Keratinocyte (primary cell): ENCODE results near the gene C4orf51.

Source experiments
- CTCF ChIP-seq, 3 experiments: IDR thresholded peaks in 1 of 3; conservative IDR thresholded peaks in 1 of 3; optimal IDR thresholded peaks in 1 of 3; 2 replicates in 2 of 3; 3 replicates in 1 of 3; pipeline versions ENCODE3 to v1.5.1; 2011; ENCODE audit warnings: low read length in 3 of 3, mild to moderate bottlenecking in 3 of 3, moderate library complexity in 2 of 3, control low read depth in 1 of 3, inconsistent platforms in 1 of 3; ENCODE audit not compliant: insufficient read depth in 2 of 3; ENCODE audit errors: extremely low read depth in 1 of 3
- EZH2 ChIP-seq: IDR thresholded peaks from one replicate; pipeline ENCODE4 v1.6.1; 2012; ENCODE audit warnings: inconsistent platforms, mild to moderate bottlenecking, low read length, moderate library complexity

- TF ChIP-seq EZH2 (no peak), CTCF (optimal IDR thresholded peaks at IDR 0.05 in 1 of 3, IDR thresholded peaks at IDR 0.05 in 1 of 3, conservative IDR thresholded peaks at IDR 0.05 in 1 of 3; ENCODE audit: extremely low read depth in 1 of 3, insufficient read depth in 2 of 3, low read length in 3 of 3) (no peak)
Observed at GRCh38 chr4:145762719-145763118, 82.8 kb downstream of the C4orf51 start.
